SK-N-SH treated with all-trans-retinoic acid at 6 μM for 48 hours (cell line): ENCODE measurements around the gene ARL1.

Experiments used
- ARNTL ChIP-seq: fragments of 450-650 bp; formaldehyde crosslinking; IDR thresholded peaks from 2 replicates; pipeline ENCODE4 v1.5.0; 2020; ENCODE audit warnings: low read depth, mild to moderate bottlenecking, moderate library complexity, borderline replicate concordance
- CREB5 ChIP-seq: fragments of 250-450 bp; sonication (Bioruptor Pico); IDR thresholded peaks from 2 replicates; pipeline ENCODE4 v1.5.1; 2020; ENCODE audit warnings: low read depth, mild to moderate bottlenecking, moderate library complexity
- RARB ChIP-seq: fragments of 250-450 bp; sonication (Bioruptor Pico); IDR thresholded peaks from 2 replicates; pipeline ENCODE4 v1.8.0; 2021; ENCODE audit warnings: mild to moderate bottlenecking, moderate library complexity
- SNAI2 ChIP-seq: fragments of 250-450 bp; sonication (Bioruptor Pico); IDR thresholded peaks from 2 replicates; pipeline ENCODE4 v1.5.0; 2020; ENCODE audit warnings: mild to moderate bottlenecking, moderate library complexity
- TCF4 ChIP-seq: fragments of 250-450 bp; sonication (Bioruptor Pico); IDR thresholded peaks from 2 replicates; pipeline ENCODE4 v1.8.0; 2021; ENCODE audit warnings: mild to moderate bottlenecking, moderate library complexity, borderline replicate concordance
- ZC3H10 ChIP-seq: fragments of 250-450 bp; sonication (Bioruptor Pico); IDR thresholded peaks from 2 replicates; pipeline ENCODE4 v1.5.1; 2021; ENCODE audit warnings: mild to moderate bottlenecking, moderate library complexity
- ZNF70 ChIP-seq: fragments of 450-650 bp; formaldehyde crosslinking; IDR thresholded peaks from 2 replicates; pipeline ENCODE4 v1.5.0; 2020; ENCODE audit warnings: mild to moderate bottlenecking, moderate library complexity
- TF ChIP-seq, protein P1 (sequence below): fragments of 250-450 bp; sonication (Bioruptor Pico); IDR thresholded peaks from 2 replicates; pipeline ENCODE4 v1.8.0; 2021; ENCODE audit warnings: low read depth, mild to moderate bottlenecking, moderate library complexity, borderline replicate concordance

- TF ChIP-seq ZNF70 (no peak), RARB (no peak), ZC3H10 (no peak), ARNTL (CRISPR knock-in tag) (no peak), SNAI2 (no peak), CREB5 (CRISPR knock-in tag) (no peak), TCF4 (no peak)
- TF ChIP-seq, protein P1, sequence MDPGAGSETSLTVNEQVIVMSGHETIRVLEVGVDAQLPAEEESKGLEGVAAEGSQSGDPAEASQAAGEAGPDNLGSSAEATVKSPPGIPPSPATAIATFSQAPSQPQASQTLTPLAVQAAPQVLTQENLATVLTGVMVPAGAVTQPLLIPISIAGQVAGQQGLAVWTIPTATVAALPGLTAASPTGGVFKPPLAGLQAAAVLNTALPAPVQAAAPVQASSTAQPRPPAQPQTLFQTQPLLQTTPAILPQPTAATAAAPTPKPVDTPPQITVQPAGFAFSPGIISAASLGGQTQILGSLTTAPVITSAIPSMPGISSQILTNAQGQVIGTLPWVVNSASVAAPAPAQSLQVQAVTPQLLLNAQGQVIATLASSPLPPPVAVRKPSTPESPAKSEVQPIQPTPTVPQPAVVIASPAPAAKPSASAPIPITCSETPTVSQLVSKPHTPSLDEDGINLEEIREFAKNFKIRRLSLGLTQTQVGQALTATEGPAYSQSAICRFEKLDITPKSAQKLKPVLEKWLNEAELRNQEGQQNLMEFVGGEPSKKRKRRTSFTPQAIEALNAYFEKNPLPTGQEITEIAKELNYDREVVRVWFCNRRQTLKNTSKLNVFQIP (CRISPR knock-in tag), result no peak
Measured at GRCh38 chr12:101343893-101344292, 63.7 kb downstream of the ARL1 start.
